GM21529 (cell line): ENCODE results near the gene SPACDR.

ENCODE experiments used
- ATAC-seq: cut with Tn5 transposase; IDR thresholded peaks from one replicate; pipeline ENCODE4 v1.9.1; 2021; ENCODE audit not compliant: unreplicated experiment

Gene SPACDR

DNA sequence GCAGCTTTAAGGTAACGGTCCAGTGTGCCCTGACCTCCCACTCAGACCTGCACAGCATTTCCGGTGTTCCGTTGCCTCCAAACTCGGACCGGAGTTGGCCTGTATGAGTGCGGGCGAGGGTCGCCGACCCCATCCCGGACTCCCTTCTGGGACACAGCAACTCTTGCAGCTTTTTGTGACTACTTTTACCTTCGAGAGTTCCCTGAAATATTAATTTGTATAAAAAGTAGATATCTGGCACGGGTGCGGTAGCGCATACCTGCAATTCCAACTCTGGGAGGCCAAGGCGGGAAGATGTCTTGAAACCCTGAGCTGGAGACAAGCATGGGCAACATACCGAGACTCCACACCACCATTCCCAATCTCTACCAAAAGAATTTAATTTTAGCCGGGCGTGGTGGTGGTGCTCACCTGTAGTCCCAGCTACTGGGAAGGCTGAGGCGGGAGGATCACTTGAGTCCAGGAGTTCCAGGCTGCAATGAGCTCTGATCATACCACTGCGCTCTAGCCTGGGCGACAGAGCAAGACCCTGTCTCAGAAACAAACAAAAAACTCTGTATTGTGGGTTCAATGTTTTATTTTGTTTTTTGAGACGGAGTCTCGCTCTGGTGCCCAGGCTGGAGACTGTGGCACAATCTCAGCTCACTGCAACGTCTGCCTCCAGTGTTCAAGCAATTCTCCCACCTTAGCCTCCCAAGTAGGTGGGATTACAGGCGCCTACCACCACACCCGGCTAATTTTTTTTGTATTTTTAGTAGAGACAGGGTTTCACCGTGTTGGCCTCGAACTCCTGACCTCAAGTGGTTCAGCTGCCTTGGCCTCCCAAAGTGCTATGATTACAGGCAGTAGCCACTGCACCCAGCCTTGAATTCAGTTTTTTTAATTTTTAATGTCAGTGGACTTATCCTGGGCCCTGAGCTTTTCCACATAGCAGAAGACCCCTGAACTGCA lies 26.6 kb downstream of the SPACDR start:
- no peak for ATAC-seq

DNA sequence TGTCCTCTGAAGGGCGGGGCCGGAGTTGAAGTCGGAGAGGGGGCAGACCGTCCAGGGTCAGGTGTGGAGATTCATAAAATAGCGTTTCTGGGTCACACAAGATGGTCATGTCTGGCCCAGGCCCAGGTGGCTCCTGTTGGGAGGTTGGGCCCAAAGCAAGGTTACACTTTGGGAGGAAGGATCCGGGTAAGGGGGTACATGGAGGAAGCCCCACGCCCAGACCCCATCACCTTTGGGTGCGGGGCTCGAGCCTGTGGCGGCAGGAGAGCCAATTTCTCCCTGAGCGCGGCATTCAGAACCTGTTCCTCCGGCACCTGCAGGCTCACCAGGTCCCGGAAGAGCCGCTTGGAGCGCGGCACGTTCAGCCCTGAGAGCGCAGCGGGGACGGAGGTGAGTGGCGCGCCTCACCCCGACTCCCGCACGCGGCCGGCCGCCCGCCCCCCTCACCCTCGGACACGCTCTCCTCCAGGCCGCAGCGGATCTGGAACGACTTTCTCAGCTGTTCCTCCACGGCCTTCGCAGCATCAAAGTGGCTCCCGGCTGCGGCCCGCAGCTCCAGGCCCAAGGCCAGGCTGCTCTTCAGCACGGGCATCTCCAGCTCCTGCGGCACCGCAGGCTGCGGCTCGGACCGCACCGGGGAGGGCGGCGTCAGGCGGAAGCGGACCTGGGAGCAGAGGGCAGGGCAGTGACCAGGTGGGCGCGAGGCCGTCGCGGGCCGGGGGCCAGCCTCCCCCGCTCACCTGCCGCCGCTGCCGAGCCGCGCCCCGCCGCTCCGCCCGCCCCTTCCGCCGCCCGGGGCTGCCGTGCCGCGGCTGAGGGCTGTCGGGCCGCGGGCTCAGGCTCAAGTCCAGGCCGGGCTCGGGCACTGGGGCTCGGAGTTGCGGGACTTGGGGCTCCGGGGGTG lies 28.4 kb downstream of the SPACDR start:
- peak; percentile 29 for ATAC-seq

DNA sequence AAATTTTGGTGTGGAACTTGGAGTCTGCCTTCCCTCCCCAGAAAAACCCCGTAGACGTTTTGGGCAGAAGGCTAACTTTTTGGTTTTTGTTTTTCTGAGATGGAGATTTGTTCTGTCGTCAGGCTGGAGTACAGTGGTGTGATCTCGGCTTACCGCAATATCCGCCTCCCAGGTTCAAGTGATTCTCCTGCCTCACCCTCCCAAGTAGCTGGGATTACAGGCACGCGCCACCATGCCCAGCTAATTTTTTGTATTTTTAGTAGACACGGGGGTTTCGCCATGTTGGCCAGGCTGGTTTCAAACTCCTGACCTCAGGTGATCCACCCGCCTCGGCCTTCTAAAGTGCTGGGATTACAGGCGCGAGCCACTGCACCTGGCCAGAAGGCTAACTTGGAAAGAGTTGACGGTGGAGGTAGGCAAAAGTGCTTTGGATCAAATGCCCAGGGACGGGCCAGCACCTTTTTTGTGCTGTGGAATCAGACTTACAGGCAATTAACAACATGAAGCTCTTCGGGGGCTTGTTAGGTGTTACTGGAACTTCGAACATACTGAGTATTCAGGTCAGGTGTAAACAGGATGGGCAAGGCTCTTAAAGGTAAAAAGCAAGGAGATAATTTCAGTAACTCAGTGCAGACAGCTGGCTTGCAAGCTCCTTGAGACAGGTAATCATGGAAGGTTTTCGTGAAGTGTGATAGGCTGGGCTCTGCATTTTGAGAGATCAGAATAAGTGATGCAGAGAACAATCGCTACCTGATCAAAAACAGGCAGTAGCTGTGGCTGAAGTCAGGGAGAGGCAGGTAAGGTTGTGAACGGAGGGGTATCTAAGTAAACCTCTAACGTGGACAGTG lies 29.5 kb downstream of the SPACDR start:
- no peak for ATAC-seq

DNA sequence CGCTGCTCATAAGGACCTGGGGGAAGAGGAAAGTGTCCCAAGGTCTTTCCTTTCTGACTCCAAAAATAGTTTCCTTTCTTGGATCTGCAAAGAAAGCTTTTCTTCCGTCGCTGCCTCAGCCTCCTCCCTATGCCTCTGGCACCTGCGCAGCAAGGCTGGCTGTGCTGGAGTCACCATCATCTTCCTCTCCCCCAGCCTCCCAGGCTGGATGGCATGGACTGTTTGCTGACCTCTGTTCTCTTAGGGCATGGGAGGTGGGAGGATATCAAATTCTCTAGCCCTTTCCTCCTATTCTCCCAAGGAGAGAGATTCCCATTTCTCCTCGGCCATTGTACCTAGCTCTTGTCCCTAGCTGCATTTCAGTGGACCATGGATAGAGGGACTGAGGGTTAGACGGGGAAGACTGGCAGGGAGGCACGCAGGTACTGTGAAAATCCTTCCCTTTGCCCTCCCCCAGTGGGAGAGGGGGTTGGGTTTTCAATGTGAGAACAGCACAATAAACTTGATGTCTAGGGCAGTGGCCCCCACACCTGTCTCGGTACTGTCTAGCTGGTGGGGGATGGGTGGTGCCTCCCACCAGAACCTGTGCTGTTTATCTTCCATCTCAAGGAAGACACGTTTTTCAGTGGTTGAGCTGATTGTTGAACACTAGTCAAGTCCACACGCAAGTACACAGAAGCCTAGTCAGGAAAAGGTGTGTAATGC lies 30.3 kb downstream of the SPACDR start:
- ATAC-seq, result no peak

DNA sequence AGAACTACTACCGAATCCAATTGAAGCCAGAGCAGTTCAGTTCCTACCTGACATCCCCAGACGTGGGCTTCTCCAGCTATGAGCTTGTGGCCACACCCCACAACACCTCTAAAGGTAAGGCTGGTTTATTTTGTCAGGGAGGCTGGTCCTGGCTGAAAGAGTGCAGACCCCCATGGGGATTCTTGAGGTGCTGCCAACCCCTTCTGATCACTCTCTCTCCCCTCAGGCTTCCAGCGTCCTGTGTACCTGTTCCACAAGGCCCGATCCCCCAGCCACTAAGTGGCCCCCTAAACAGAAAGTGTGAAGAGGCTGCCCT lies 30.8 kb downstream of the SPACDR start:
- no peak for ATAC-seq

DNA sequence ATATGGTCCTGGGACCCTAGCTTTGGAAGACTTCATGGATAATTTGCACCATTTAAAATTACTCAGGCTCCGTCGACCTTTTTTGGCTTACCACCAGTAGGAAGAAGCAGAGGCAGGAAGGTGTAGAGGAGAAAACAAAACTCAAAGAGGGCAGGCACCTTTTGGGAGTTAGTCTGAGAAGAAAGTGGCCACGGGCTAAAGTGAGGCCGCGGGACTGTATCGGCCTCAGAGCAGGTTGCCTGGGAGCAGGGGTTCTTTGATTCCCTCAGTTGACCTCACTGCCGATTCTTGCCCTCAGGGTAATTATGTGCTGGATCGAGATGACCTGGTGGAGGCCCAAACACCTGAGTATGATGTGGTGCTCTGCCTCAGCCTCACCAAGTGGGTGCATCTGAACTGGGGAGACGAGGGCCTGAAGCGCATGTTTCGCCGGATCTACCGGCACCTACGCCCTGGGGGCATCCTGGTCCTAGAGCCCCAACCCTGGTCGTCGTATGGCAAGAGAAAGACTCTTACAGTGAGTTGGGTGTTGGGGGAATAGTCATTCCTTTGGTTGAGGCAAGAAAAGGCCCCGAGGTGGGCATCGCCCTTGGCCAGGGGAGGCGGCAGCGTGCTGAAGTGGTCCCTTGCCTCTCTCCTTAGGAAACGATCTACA lies 31.3 kb downstream of the SPACDR start:
- no peak for ATAC-seq

DNA sequence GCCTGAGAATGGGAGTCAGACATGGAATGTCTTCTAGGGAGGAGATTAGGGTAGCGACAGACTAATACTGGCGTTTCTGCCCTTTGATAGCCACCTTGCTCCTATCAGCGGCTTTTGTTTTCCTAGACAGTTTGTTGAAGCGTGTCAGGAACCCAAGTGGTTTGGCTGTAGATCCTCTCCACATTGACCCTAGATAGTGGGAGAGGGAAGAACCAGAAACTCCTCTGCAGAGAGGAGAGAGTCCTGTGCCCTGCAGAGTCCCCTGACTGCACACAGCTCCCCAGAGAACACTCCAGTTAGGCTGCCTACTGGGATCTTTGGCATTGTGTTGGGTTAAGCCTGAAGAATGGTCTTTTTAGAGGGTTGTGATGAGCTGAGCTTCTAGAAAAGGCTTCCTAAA lies 32.0 kb downstream of the SPACDR start:
- ATAC-seq, result no peak

DNA sequence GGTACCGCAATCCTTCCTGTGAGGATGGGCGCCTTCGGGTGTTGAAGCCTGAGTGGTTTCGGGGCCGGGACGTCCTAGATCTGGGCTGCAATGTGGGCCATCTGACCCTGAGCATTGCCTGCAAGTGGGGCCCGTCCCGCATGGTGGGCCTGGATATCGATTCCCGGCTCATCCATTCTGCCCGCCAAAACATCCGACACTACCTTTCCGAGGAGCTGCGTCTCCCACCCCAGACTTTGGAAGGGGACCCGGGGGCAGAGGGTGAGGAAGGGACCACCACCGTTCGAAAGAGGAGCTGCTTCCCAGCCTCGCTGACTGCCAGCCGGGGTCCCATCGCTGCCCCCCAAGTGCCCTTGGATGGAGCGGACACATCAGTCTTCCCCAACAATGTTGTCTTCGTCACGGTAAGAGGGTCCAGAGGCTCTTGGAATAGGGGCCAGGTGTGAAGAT lies 32.7 kb downstream of the SPACDR start:
- no peak for ATAC-seq

DNA sequence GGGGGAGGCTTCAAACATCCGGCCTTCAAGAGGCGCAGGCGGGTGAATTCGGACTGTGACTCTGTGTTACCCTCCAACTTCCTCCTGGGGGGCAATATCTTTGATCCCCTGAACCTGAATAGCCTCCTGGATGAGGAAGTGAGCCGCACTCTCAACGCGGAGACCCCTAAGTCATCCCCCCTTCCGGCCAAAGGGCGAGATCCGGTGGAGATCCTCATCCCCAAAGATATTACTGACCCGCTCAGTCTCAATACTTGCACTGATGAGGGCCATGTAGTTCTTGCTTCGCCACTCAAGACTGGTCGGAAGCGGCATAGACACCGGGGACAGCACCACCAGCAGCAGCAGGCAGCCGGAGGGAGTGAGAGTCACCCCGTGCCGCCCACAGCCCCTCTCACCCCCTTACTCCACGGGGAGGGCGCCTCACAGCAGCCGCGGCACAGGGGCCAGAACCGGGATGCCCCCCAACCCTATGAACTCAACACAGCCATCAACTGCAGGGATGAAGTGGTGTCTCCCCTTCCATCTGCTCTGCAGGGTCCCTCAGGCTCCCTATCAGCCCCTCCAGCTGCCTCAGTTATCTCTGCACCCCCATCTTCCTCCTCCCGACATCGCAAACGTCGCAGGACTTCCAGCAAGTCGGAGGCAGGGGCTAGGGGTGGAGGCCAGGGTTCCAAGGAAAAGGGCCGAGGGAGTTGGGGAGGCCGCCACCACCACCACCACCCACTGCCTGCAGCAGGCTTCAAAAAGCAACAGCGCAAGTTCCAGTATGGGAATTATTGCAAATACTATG lies 33.4 kb downstream of the SPACDR start:
- peak; percentile 1 for ATAC-seq

DNA sequence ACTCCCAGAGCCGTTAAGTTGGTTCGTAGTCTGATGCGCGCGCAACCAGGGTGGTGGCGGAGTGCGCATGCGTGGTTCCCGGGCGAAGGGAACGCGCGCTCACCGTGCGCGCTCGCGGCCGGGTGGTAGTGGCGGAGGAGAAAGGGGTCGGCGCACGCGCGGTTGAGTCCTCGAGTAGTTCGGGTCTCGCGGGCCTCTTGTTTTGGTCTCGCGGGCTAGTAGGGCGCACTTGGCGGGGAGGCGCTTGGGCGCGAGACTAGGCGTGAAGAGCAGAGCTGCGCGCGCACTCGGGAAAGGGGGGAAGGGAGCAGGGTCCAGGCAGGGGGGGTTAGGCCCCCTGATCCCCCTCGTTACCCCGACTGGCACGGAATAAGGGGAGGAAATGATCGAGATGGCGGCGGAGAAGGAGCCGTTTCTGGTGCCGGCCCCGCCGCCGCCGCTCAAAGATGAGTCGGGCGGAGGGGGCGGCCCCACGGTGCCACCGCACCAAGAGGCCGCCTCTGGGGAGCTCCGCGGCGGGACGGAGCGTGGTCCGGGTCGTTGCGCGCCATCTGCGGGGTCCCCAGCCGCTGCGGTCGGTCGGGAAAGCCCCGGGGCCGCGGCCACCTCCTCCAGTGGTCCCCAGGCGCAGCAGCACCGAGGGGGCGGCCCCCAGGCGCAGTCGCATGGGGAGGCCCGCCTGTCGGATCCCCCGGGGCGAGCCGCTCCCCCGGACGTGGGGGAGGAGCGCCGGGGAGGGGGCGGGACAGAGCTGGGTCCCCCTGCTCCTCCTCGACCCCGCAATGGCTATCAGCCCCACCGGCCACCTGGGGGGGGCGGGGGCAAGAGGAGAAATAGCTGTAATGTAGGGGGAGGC lies 34.2 kb downstream of the SPACDR start, which contains the start of gene MEPCE:
MEPCE (plus strand) TSS at position 195 of the 856 bp plus-strand sequence; CDS start at position 383, 188 bp downstream.
- ATAC-seq, result peak; percentile 38

DNA sequence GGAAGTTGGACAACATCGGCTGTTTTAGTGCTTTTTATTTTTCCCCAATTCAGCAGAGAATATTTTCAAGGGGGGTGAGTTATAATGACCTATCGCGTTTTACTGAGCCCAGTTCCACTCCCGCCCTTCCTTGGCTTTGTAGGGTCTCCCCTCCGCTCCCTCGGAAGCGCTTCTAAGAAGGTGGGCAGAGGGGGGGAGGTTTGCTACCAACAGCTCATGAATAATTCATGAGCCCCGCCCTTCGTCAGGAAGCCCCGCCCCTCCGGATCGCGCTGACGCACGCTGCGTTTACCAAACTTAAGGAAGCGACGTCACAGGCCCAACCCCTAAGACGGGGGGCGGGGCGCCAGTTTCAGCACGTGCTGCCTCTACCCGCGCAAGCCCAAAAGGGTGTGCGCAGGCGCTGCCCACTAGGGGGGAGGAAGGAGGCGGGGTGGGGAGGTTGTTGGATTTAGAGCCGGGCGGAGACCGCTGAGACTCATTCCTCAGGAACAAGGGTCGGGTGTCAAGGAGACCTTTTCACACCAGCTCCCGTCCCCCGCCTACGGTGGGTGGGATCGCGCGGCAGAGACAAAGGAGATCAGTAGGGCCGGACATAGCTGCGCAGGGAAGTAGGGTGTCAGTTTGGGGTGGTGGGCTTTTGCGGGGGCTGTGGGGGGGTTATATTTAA lies 35.0 kb downstream of the SPACDR start:
- ATAC-seq, result peak; percentile 45

DNA sequence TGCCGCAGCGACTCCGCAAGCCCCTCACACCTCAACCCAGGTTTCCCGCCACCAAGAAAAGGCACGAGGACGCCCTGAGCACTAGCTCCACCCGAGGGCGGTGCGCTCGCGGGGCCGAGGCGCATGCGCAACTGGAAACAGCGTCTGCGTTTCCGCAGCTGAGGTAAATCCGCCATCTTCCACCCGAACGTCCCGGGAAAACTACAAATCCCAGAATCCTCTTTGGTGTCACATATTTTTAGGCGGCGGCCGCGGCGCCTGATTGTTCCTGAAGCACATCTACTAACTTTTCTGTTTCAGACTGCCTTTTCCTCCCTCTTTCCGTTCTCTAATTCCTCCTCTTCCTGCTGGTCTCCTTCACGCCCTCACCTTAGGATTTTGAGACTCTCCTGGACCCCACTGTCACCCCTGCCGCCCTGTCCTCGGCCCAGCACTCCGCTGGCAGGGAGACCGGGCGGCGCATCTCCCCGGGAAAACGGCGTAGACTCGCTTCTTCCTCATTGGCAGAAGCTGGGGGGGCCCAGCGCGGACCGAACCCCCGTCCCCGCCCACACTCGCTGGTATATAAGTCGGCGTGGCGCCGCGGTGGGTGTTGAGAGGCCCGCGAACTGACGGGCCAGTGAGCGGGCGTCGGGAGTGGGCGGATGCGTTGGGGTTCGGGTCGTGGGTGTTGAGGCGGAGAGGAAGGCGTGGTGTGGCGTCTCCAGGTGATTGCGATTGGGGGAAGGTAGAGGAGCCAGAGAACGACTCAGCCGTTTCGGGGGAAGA lies 35.7 kb downstream of the SPACDR start, which contains the start of gene ZCWPW1:
ZCWPW1 (minus strand) TSS at position 505 of the 768 bp plus-strand sequence. CDS start 8,054 bp downstream, outside the sequence.
- peak; percentile 39 for ATAC-seq

DNA sequence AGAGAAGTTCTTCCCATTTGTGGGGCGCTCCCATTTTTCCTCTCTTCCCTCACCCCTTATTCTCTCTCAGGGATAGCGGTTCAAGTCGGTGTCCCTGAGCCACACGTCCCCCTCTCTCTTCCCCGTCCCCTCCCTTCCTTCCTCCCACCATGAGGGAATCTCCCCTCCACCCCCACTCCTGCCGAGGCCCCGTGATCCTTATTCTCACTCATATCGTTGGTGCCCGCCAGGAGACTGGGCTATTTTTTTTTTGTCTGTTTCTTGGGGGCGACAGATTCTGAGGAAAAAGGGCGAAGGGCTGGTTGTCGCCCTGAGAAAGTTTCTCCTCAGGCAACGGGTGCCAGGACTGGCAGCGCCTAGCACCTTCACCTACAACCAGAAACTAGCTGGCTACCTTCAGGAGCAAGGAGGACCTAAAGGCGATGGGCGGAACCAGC lies 36.3 kb downstream of the SPACDR start:
- no peak for ATAC-seq

DNA sequence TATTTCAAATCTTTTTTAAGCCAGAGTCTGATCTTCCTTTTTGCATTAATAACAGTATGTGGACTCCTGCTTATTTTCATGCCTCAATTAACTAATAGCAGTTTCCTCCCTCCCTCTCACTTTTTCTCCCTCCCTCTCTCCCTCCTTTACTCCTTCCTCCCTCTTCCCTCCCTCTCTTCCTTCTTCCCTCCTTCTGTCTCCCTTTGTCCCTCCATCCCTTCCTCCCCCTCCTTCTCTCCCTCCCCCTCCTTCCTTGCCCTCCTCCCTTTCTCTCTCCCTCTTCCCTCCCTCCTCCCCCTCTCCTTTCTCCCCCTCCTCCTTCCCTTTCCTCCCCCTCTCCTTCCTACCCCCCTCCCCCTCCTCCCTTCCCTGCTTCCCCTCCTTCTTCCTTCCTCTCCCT lies 37.5 kb downstream of the SPACDR start:
- no peak for ATAC-seq

DNA sequence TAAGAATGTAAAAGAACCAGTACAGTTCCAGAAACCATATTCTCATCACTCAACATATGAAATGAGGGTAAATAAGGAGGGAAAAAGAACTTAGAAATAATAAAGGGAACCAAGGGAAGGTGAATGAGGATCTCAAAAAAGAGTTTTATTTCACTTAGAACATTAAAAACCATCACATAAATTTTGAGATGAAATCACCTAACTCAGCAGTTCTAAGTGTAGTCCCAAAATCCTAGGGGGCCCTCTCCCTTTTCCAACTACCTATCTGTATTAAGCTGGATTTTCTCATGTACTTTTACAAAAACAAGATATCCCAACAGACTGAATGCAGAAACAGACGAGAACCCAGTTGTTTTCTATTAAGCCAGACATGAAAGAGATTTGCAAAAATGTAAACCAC lies 38.7 kb downstream of the SPACDR start:
- ATAC-seq, result no peak

DNA sequence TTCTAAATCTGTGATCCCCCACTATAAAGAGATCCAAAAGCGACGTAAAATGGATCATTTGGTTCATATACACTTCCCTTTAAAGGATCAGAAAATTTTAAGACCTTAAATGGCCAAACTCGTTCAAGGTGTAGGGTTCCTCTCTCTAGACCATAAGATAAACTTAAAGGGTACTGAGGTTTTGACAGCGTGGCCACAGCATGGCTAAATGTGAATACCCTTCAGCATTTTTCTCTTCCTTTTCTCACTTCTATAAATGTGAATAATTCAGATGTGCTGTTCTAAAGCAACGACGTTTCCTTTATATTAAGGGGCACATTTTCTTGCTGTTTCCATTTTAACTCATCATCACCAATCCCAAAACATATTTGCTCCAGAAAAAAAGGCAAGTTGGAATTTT lies 40.7 kb downstream of the SPACDR start:
- ATAC-seq, result no peak
